Activated CD8-positive, alpha-beta memory T cell treated with anti-CD3 and anti-CD28 coated beads, Interleukin-2, amount 10 ng/mL, durations not matched to agents 7 days and 5 days (primary cell): Measurements from ENCODE around the gene CUL1. TPM values are rescaled to one million over a fixed set of nuclear protein-coding genes. Genes with fewer than 3 reads are reported as not detected.

Experiments used
- ATAC-seq: fragments of 150-1000 bp; cut with Tn5 transposase; one replicate; pipeline ENCODE4 v1.10.0; 2021; ENCODE audit warnings: moderate library complexity
- CTCF ChIA-PET: fragments of 350-600 bp; sonication (Branson Sonifier 250); formaldehyde crosslinking; loops from one replicate; lab custom pipeline; 2021; ENCODE audit warnings: antibody characterized with exemption; lab: Charles Lee
- DNase-seq: peaks from one replicate; pipeline ENCODE4 v3.0.0-alpha.2; 2020
- H3K27ac Mint-ChIP-seq: one replicate; pipeline ENCODE4 v1.8.0; 2021; ENCODE audit warnings: mild to moderate bottlenecking, mixed read lengths
- H3K27me3 Mint-ChIP-seq: one replicate; pipeline ENCODE4 v1.8.0; 2021; ENCODE audit warnings: mixed read lengths
- H3K36me3 Mint-ChIP-seq: one replicate; pipeline ENCODE4 v1.8.0; 2021; ENCODE audit warnings: mild to moderate bottlenecking, mixed read lengths
- H3K4me1 Mint-ChIP-seq: one replicate; pipeline ENCODE4 v1.8.0; 2021; ENCODE audit warnings: mixed read lengths
- H3K4me3 Mint-ChIP-seq: one replicate; pipeline ENCODE4 v1.8.0; 2021; ENCODE audit warnings: mild to moderate bottlenecking, moderate library complexity, mixed read lengths
- H3K9me3 Mint-ChIP-seq: one replicate; pipeline ENCODE4 v1.8.0; 2022; ENCODE audit warnings: low read depth, mixed read lengths
- total RNA-seq, 2 experiments: library from RNA; stranded (reverse); gene quantifications; one replicate each; pipeline ENCODE4 v1.2.3, GENCODE V29; 2021

The CUL1 gene
- total RNA-seq, 2 experiments from 2014 or later = 55.3 to 84.3 TPM

- Mint-ChIP-seq H3K27me3 (peaks cover 42% of the 10 kb centered on the region), H3K36me3 (peaks cover 3% of the 10 kb centered on the region), H3K9me3 (peaks cover 6% of the 10 kb centered on the region), H3K4me1 (no peaks in the 10 kb centered on the region), H3K27ac (no peak overlapping the region), H3K4me3 (no peak overlapping the region)
- CTCF ChIA-PET = no interaction called here
- no peak for ATAC-seq
- DNase-seq = no peak
Measured at GRCh38 chr7:148681821-148682220, 16.9 kb upstream of the CUL1 start.

GRCh38 chr7:148684289-148684830 is 14.3 kb upstream of the CUL1 start:
- H3K27me3 Mint-ChIP-seq = peaks cover 32% of the 10 kb centered on the region
- H3K9me3 Mint-ChIP-seq = peaks cover 6% of the 10 kb centered on the region
- DNase-seq (no peak), ATAC-seq (no peak)
- H3K27ac Mint-ChIP-seq = no peak overlapping the region
- H3K4me3 Mint-ChIP-seq = no peak overlapping the region
- no peaks in the 10 kb centered on the region for H3K4me1 Mint-ChIP-seq
- CTCF ChIA-PET = no interaction called here
- peaks cover 3% of the 10 kb centered on the region for H3K36me3 Mint-ChIP-seq

GRCh38 chr7:148686312-148686937 is 12.3 kb upstream of the CUL1 start:
- CTCF ChIA-PET = interaction anchor here (0.7 to 1.6 kb wide), 3 partner anchors 12 to 151 kb away, joined by 3 to 4 read pairs (median 3); partner anchors contain the start of gene CUL1
- Mint-ChIP-seq H3K27ac (no peak overlapping the region), H3K4me1 (no peaks in the 10 kb centered on the region), H3K9me3 (peaks cover 6% of the 10 kb centered on the region), H3K4me3 (no peak overlapping the region), H3K36me3 (no peaks in the 10 kb centered on the region), H3K27me3 (peaks cover 25% of the 10 kb centered on the region)
- ATAC-seq (no peak), DNase-seq (no peak)

- no peaks in the 10 kb centered on the region for H3K4me1 Mint-ChIP-seq
- ATAC-seq = no peak
- H3K36me3 Mint-ChIP-seq = no peaks in the 10 kb centered on the region
- peaks cover 15% of the 10 kb centered on the region for H3K27me3 Mint-ChIP-seq
- no peak overlapping the region for H3K4me3 Mint-ChIP-seq
- no peak overlapping the region for H3K27ac Mint-ChIP-seq
- no peak for DNase-seq
- H3K9me3 Mint-ChIP-seq = no peaks in the 10 kb centered on the region
- CTCF ChIA-PET = interaction anchor here (1.6 kb wide), 1 partner anchor 11 kb away, joined by 4 read pairs; the partner anchor contains the start of gene CUL1
Measured at GRCh38 chr7:148687555-148687954, 11.1 kb upstream of the CUL1 start.

- Mint-ChIP-seq H3K9me3 (no peaks in the 10 kb centered on the region), H3K4me3 (no peak overlapping the region), H3K4me1 (no peaks in the 10 kb centered on the region), H3K27me3 (peaks cover 13% of the 10 kb centered on the region), H3K27ac (no peak overlapping the region), H3K36me3 (no peaks in the 10 kb centered on the region)
- DNase-seq (no peak), ATAC-seq (no peak)
- CTCF ChIA-PET = no interaction called here
Measured at GRCh38 chr7:148688526-148688925, 10.2 kb upstream of the CUL1 start.

- Mint-ChIP-seq H3K9me3 (no peaks in the 10 kb centered on the region), H3K4me3 (no peak overlapping the region), H3K4me1 (peaks cover 19% of the 10 kb centered on the region), H3K36me3 (peaks cover 2% of the 10 kb centered on the region), H3K27me3 (peaks cover 13% of the 10 kb centered on the region), H3K27ac (no peak overlapping the region)
- DNase-seq = no peak
- no peak for ATAC-seq
- CTCF ChIA-PET = no interaction called here
Measured at GRCh38 chr7:148693651-148694050, 5.1 kb upstream of the CUL1 start.

- Mint-ChIP-seq H3K4me1 (peaks cover 19% of the 10 kb centered on the region), H3K27me3 (peaks cover 11% of the 10 kb centered on the region), H3K9me3 (no peaks in the 10 kb centered on the region), H3K4me3 (no peak overlapping the region), H3K36me3 (peaks cover 2% of the 10 kb centered on the region), H3K27ac (no peak overlapping the region)
- ATAC-seq = no peak
- CTCF ChIA-PET = no interaction called here
- DNase-seq = no peak
Measured at GRCh38 chr7:148694631-148695030, 4.1 kb upstream of the CUL1 start.

- Mint-ChIP-seq H3K4me3 (no peak overlapping the region), H3K36me3 (peaks cover 4% of the 10 kb centered on the region), H3K4me1 (peaks cover 26% of the 10 kb centered on the region), H3K27me3 (peaks cover 2% of the 10 kb centered on the region), H3K27ac (no peak overlapping the region), H3K9me3 (no peaks in the 10 kb centered on the region)
- ATAC-seq (no peak), DNase-seq (no peak)
- CTCF ChIA-PET = no interaction called here
Measured at GRCh38 chr7:148695953-148696352, 2.8 kb upstream of the CUL1 start.

GRCh38 chr7:148696787-148697186 is 1.9 kb upstream of the CUL1 start:
- Mint-ChIP-seq H3K4me3 (no peak overlapping the region), H3K27me3 (peaks cover 2% of the 10 kb centered on the region), H3K9me3 (no peaks in the 10 kb centered on the region), H3K36me3 (peaks cover 4% of the 10 kb centered on the region), H3K4me1 (peaks cover 35% of the 10 kb centered on the region), H3K27ac (no peak overlapping the region)
- DNase-seq (no peak), ATAC-seq (no peak)
- CTCF ChIA-PET = no interaction called here

GRCh38 chr7:148697256-148698006 is 1.3 kb upstream of the CUL1 start:
- peak overlapping the region; percentile 75 for H3K27ac Mint-ChIP-seq
- no peak for ATAC-seq
- peak; percentile 59 for DNase-seq
- peaks cover 4% of the 10 kb centered on the region for H3K36me3 Mint-ChIP-seq
- H3K4me3 Mint-ChIP-seq = peak overlapping the region; percentile 84
- H3K4me1 Mint-ChIP-seq = peaks cover 38% of the 10 kb centered on the region
- H3K9me3 Mint-ChIP-seq = no peaks in the 10 kb centered on the region
- CTCF ChIA-PET = interaction anchor here (1.1 to 1.5 kb wide), 4 partner anchors 10 to 170 kb away, joined by 3 to 9 read pairs (median 4); no protein-coding TSS in a partner anchor
- H3K27me3 Mint-ChIP-seq = peaks cover 2% of the 10 kb centered on the region

GRCh38 chr7:148698007-148698396 is 701 bp upstream of the CUL1 start:
- no peak for ATAC-seq
- Mint-ChIP-seq H3K4me1 (peaks cover 44% of the 10 kb centered on the region), H3K36me3 (peaks cover 4% of the 10 kb centered on the region)

GRCh38 chr7:148699024-148699781 is 500 bp downstream of the CUL1 start:
- CTCF ChIA-PET = interaction anchor here (0.6 to 2.4 kb wide), 9 partner anchors 12 to 267 kb away, joined by 3 to 9 read pairs (median 4); no protein-coding TSS in a partner anchor
- peaks cover 4% of the 10 kb centered on the region for H3K36me3 Mint-ChIP-seq
- DNase-seq = peak; percentile 77
- ATAC-seq = peak; percentile 48
- H3K9me3 Mint-ChIP-seq = no peaks in the 10 kb centered on the region
- peaks cover 47% of the 10 kb centered on the region for H3K4me1 Mint-ChIP-seq
- H3K27ac Mint-ChIP-seq = peak overlapping the region; percentile 81
- peaks cover 2% of the 10 kb centered on the region for H3K27me3 Mint-ChIP-seq
- peak overlapping the region; percentile 84 for H3K4me3 Mint-ChIP-seq

More at GRCh38 chr7:148698007-148698396, 701 bp upstream of the CUL1 start:
- Mint-ChIP-seq H3K27ac (peak overlapping the region; percentile 75), H3K27me3 (peaks cover 2% of the 10 kb centered on the region), H3K4me3 (peak overlapping the region; percentile 84), H3K9me3 (no peaks in the 10 kb centered on the region)
- CTCF ChIA-PET = interaction anchor here (0.9 to 1.5 kb wide), 7 partner anchors 11 to 265 kb away, joined by 3 to 9 read pairs (median 3); no protein-coding TSS in a partner anchor
- DNase-seq = no peak
